ENCODE results near the gene KATNB1. TPM values are rescaled to one million over a fixed set of nuclear protein-coding genes. Genes with fewer than 3 reads are reported as not detected.

KATNB1 gene
- total and polyA plus RNA-seq, 2 of the 8 experiments (the other 6 are each of a cell fraction or from before 2014, with no cell fraction given): 50.2 to 60.4 TPM

- TF ChIP-seq, protein P1, sequence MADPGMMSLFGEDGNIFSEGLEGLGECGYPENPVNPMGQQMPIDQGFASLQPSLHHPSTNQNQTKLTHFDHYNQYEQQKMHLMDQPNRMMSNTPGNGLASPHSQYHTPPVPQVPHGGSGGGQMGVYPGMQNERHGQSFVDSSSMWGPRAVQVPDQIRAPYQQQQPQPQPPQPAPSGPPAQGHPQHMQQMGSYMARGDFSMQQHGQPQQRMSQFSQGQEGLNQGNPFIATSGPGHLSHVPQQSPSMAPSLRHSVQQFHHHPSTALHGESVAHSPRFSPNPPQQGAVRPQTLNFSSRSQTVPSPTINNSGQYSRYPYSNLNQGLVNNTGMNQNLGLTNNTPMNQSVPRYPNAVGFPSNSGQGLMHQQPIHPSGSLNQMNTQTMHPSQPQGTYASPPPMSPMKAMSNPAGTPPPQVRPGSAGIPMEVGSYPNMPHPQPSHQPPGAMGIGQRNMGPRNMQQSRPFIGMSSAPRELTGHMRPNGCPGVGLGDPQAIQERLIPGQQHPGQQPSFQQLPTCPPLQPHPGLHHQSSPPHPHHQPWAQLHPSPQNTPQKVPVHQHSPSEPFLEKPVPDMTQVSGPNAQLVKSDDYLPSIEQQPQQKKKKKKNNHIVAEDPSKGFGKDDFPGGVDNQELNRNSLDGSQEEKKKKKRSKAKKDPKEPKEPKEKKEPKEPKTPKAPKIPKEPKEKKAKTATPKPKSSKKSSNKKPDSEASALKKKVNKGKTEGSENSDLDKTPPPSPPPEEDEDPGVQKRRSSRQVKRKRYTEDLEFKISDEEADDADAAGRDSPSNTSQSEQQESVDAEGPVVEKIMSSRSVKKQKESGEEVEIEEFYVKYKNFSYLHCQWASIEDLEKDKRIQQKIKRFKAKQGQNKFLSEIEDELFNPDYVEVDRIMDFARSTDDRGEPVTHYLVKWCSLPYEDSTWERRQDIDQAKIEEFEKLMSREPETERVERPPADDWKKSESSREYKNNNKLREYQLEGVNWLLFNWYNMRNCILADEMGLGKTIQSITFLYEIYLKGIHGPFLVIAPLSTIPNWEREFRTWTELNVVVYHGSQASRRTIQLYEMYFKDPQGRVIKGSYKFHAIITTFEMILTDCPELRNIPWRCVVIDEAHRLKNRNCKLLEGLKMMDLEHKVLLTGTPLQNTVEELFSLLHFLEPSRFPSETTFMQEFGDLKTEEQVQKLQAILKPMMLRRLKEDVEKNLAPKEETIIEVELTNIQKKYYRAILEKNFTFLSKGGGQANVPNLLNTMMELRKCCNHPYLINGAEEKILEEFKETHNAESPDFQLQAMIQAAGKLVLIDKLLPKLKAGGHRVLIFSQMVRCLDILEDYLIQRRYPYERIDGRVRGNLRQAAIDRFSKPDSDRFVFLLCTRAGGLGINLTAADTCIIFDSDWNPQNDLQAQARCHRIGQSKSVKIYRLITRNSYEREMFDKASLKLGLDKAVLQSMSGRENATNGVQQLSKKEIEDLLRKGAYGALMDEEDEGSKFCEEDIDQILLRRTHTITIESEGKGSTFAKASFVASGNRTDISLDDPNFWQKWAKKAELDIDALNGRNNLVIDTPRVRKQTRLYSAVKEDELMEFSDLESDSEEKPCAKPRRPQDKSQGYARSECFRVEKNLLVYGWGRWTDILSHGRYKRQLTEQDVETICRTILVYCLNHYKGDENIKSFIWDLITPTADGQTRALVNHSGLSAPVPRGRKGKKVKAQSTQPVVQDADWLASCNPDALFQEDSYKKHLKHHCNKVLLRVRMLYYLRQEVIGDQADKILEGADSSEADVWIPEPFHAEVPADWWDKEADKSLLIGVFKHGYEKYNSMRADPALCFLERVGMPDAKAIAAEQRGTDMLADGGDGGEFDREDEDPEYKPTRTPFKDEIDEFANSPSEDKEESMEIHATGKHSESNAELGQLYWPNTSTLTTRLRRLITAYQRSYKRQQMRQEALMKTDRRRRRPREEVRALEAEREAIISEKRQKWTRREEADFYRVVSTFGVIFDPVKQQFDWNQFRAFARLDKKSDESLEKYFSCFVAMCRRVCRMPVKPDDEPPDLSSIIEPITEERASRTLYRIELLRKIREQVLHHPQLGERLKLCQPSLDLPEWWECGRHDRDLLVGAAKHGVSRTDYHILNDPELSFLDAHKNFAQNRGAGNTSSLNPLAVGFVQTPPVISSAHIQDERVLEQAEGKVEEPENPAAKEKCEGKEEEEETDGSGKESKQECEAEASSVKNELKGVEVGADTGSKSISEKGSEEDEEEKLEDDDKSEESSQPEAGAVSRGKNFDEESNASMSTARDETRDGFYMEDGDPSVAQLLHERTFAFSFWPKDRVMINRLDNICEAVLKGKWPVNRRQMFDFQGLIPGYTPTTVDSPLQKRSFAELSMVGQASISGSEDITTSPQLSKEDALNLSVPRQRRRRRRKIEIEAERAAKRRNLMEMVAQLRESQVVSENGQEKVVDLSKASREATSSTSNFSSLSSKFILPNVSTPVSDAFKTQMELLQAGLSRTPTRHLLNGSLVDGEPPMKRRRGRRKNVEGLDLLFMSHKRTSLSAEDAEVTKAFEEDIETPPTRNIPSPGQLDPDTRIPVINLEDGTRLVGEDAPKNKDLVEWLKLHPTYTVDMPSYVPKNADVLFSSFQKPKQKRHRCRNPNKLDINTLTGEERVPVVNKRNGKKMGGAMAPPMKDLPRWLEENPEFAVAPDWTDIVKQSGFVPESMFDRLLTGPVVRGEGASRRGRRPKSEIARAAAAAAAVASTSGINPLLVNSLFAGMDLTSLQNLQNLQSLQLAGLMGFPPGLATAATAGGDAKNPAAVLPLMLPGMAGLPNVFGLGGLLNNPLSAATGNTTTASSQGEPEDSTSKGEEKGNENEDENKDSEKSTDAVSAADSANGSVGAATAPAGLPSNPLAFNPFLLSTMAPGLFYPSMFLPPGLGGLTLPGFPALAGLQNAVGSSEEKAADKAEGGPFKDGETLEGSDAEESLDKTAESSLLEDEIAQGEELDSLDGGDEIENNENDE (IDR thresholded peaks at IDR 0.05; ENCODE audit: insufficient replicate concordance, low read length): no peak
- no peak for TF ChIP-seq TCF12 (IDR thresholded peaks at IDR 0.05; ENCODE audit: low read depth, low read length)
- no peak for TF ChIP-seq KDM5A (IDR thresholded peaks at IDR 0.05; ENCODE audit: low read length)
- no peak for TF ChIP-seq KDM4A (IDR thresholded peaks at IDR 0.05; ENCODE audit: low read depth, low read length, severe bottlenecking)
- TF ChIP-seq PHF8 (conservative IDR thresholded peaks at IDR 0.05; ENCODE audit: low read depth, low read length): no peak
- TF ChIP-seq ASH2L (IDR thresholded peaks at IDR 0.05; ENCODE audit: low read length): no peak
- no peak for TF ChIP-seq SP1 (IDR thresholded peaks at IDR 0.05; ENCODE audit: low read depth, low read length)
- TF ChIP-seq SAP30 (IDR thresholded peaks at IDR 0.05; ENCODE audit: insufficient read depth, insufficient replicate concordance, low read length): no peak
- no peak for TF ChIP-seq CEBPB (IDR thresholded peaks at IDR 0.05; ENCODE audit: low read depth, low read length)
- TF ChIP-seq SIN3A (conservative IDR thresholded peaks at IDR 0.05 in 1 of 2, IDR thresholded peaks at IDR 0.05 in 1 of 2; ENCODE audit: low read depth in 1 of 2, low read length in 2 of 2): no peak
- no peak for TF ChIP-seq GTF2F1 (IDR thresholded peaks at IDR 0.05; ENCODE audit: borderline replicate concordance, low read depth, low read length)
- TF ChIP-seq CBX8 (IDR thresholded peaks at IDR 0.05; ENCODE audit: borderline replicate concordance, low read depth, low read length): no peak
These were observed 2.9 kb upstream of the KATNB1 start (continued) for GRCh38 chr16:57732714-57733113.

All from H1 (cell line).